GM21528 (cell line): ENCODE results near the gene LOXHD1.

Experiments
- ATAC-seq: cut with Tn5 transposase; IDR thresholded peaks from one replicate; pipeline ENCODE4 v1.9.1; 2021; ENCODE audit warnings: mild to moderate bottlenecking, moderate library complexity; ENCODE audit not compliant: unreplicated experiment, low FRiP score

LOXHD1 gene

GRCh38 chr18:46675112-46675511, 18.1 kb upstream of the LOXHD1 start:
- no peak for ATAC-seq

DNA sequence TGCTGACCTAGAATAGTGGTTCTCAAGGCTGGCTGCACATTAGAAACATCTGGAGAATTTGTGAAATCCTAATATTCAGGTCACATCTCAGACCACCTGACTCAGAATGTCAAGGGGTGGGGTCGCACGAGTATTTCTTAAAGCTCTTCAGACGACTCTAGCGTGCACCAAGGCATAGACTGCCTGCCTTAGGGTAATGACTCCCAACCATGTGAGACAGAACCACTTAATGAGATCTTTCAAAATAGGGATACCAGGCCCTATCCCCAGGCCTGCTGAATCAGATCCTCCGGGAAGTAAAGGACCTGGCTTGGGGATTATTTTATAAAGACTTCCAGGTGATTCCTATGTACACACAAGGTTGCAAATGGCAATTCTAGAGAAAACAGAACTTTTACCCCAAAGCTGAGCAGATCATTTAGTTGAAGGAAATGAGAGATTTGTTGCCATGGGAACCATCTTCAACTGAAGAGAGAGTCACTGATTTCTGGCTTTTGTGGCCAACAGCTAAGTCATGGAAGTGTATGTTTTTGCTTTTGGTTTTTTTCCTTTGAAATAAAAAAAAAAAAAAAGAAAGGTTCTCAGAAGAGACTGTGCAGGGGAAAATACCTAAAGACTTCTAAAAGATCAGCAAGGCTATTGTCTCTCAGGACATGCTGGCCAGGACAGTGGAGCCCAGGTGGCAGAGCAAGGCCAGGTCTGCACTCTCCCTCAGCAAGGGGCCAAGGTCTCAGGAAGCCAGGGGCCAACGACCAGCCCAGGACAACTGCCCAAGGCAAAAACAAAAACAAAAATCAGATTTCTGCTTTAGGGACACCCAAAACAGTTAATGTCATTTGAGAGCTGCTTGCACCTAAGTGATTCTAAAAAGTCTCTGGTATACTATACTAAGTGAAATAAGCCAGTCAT, 15.3 kb upstream of the LOXHD1 start:
- ATAC-seq, result no peak

GRCh38 chr18:46668694-46669093, 11.7 kb upstream of the LOXHD1 start:
- ATAC-seq, result no peak

GRCh38 chr18:46668135-46668534, 11.1 kb upstream of the LOXHD1 start:
- ATAC-seq, result no peak

- no peak for ATAC-seq
Observed at GRCh38 chr18:46663539-46663938, 6.5 kb upstream of the LOXHD1 start.

DNA sequence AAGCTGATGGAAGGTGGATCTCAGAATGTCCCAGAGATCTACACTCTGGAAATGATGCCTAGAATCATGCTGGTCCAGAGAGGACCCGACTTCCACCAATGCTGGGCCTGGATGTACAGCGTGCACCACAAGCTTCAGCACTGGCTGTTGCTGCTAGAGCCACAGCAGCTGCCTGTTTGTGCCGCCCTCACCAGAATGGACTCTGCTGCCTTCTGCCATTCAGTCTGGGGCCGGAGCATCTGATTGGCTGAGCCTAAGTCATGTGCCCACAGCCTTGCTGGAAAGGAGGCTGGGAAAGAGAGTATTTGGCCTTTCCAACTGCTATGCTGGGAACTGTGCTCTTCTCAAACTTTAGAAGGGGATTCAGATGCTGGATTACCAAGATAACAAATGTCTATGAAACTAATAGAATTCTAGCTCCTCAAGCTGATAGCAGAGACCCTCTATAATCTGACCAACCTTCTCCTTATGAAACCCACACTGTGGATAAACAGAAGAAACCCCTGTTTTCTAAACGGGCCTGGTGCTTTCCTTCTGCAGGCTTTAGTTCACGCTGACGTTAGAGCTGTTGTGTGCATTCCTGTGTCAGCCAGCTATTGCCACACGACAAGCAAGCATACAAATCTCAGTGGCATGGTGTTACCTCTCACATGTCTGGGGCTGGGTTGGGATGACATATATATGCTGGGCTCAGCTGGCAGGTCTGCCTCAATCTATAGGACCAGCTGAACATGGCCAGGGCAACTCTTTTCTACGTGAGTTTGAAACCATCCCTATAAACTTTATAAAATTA, 4.1 kb upstream of the LOXHD1 start:
- no peak for ATAC-seq

DNA sequence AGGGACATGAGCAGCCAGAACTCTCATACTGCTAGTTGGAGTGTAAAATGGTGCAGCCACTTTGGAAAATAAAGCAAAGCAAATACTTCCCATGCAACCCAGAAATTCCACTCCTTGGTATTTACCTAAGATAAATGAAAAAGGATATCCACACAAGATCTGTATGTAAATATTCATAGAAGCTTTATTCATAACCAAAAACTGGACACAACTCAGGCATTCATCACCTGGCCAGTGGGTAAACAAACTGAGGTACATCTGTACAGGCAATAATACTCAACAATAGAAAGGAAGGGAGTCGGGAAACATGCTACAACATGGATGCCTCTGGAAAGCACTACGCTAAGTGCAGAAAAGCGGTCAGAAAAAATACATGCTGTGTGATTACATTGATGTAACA, 2.5 kb upstream of the LOXHD1 start:
- no peak for ATAC-seq

GRCh38 chr18:46656326-46657114, 500 bp downstream of the LOXHD1 start:
- no peak for ATAC-seq

- no peak for ATAC-seq
Observed at GRCh38 chr18:46652372-46652771, 4.6 kb downstream of the LOXHD1 start.

DNA sequence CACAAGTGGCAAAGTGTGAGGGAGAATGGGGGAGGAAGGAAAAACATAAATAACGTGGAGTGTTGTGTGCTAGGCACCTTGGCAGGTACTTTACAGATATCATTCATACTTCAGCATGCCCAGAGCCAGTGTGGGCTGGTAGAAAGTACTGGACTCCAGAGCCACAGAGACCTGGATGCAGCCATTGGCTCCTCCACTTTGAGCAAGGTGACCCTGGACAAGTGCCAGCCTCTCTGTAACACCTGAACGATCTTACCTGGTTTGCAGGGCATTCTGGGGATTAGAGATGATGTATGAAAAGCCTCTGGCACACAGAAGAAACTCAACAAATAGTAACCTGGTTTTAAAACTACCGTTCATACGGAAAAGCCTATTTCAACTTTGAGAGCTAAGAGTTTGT, 6.3 kb downstream of the LOXHD1 start:
- no peak for ATAC-seq

- ATAC-seq, result no peak
Observed at GRCh38 chr18:46649071-46649862, 7.8 kb downstream of the LOXHD1 start.

- no peak for ATAC-seq
Observed at GRCh38 chr18:46646468-46646867, 10.6 kb downstream of the LOXHD1 start.

GRCh38 chr18:46642561-46642960, 14.5 kb downstream of the LOXHD1 start:
- no peak for ATAC-seq

- no peak for ATAC-seq
Observed at GRCh38 chr18:46641917-46642316, 15.1 kb downstream of the LOXHD1 start.

DNA sequence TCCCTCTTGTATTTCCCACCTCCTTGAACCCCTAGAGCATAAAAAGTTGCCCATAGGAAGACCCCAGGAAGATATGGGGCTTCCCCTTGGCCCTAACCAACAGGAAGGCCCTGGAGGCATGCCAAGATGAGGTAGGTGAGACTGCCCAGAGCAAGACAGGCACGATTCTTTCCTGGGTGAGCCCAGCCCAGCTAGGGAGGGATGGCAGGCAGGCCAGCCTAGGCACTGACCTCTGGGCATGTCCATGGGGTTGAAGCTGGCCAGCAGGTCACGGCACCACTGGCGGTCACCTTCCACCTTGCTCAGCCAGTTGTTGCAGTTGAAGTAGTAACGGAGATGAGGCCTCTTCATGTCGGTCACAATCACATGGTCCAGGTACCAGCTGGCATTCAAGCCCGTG, 17.6 kb downstream of the LOXHD1 start:
- no peak for ATAC-seq

GRCh38 chr18:46636040-46636630, 20.9 kb downstream of the LOXHD1 start:
- ATAC-seq, result no peak

GRCh38 chr18:46632401-46633071, 24.5 kb downstream of the LOXHD1 start:
- no peak for ATAC-seq

- no peak for ATAC-seq
Observed at GRCh38 chr18:46630991-46631390, 26.0 kb downstream of the LOXHD1 start.

DNA sequence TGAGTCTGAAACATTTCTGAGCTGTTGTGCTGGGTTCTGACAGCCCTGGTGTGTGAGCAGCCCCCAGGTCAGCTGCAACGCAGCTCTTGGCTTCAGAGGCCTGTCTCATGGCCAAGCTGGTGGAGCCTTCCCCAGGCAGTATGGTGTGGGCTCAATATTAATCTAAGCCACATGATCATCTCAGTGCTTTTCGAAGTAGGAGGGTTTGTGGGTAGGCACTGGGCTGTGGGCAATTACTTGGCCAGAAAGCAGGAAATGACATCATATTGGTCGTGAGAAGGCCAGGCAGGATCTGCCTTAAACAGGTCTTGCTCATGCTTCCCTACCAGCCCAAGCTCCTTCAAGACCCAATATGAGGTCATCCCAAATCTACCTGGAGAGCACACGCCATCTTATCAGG, 26.9 kb downstream of the LOXHD1 start:
- no peak for ATAC-seq
